ENCODE data around the gene GRIK2. TPM values are rescaled to one million over a fixed set of nuclear protein-coding genes. Genes with fewer than 3 reads are reported as not detected.

The GRIK2 gene
- total RNA-seq, 1 donor from 2014 or later = 0.86 TPM

DNA sequence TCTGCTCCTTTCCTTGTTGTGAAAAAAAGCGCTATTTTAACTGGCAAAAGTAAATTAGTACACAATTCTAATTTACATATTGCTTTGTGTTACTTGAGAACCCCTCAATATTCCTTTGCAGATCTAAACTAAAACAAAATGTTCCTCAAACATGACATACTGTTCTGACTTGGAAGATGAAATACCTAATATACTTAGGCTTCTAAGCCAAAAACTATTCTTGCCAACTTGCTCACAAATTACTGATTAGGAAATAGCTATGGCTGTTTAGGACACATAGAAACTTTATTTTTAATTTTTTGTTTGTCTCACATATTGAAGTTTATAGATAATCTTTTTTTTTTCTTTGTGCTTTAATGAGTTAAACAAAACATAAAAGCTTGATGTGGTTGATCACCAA is 542.2 kb downstream of the GRIK2 start:
- no peak for DNase-seq (ENCODE audit: low read depth)
- H3K4me3 ChIP-seq (ENCODE audit: low read depth, low read length) = no peak overlapping the region
- TF ChIP-seq, protein P1, sequence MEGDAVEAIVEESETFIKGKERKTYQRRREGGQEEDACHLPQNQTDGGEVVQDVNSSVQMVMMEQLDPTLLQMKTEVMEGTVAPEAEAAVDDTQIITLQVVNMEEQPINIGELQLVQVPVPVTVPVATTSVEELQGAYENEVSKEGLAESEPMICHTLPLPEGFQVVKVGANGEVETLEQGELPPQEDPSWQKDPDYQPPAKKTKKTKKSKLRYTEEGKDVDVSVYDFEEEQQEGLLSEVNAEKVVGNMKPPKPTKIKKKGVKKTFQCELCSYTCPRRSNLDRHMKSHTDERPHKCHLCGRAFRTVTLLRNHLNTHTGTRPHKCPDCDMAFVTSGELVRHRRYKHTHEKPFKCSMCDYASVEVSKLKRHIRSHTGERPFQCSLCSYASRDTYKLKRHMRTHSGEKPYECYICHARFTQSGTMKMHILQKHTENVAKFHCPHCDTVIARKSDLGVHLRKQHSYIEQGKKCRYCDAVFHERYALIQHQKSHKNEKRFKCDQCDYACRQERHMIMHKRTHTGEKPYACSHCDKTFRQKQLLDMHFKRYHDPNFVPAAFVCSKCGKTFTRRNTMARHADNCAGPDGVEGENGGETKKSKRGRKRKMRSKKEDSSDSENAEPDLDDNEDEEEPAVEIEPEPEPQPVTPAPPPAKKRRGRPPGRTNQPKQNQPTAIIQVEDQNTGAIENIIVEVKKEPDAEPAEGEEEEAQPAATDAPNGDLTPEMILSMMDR (conservative IDR thresholded peaks at IDR 0.05; ENCODE audit: low read depth, low read length) = no peak

DNA sequence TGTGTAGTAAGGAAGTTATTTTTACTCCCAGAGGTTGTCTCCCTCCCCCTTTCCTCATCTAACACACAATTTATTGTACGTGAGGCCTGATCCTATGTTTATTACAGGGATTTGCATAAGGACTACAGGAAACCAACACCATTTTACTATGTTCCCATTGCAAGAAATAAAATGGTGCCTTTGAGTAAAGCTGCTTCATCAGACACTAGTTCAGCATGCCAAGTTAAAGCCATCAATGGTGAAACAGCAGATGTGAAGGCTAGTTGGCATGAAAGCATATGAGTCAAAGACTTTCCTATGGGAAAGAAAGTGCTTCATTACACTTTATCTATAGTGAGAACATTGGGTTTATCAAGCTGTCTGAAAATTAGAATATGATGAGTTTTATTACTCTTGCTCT is 543.0 kb downstream of the GRIK2 start:
- DNase-seq (ENCODE audit: low read depth) = no peak
- TF ChIP-seq, protein P1 (conservative IDR thresholded peaks at IDR 0.05; ENCODE audit: low read depth, low read length) = no peak
- H3K4me3 ChIP-seq (ENCODE audit: low read depth, low read length) = no peak overlapping the region

DNA sequence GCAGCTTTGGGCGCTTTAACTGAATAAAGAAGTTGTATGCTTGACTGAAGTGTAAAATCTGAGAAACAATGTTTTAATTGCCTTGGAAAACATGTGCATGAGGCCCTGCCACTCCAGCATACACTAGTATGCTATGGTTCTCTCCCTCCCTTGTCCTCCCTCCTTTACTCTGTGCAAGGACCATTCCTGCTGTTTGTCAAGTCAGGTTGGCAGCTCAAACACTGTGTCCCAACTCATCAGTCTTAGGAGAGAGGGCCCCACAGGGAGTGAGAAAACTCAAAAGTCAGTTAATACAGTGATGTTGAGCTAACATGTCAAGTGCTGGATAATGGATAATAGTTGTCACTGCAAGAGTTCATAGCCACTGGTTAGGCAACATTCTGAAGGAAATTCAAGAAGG is 543.6 kb downstream of the GRIK2 start:
- TF ChIP-seq, protein P1 (conservative IDR thresholded peaks at IDR 0.05; ENCODE audit: low read depth, low read length) = no peak
- no peak for DNase-seq (ENCODE audit: low read depth)
- H3K4me3 ChIP-seq (ENCODE audit: low read depth, low read length) = no peak overlapping the region

DNA sequence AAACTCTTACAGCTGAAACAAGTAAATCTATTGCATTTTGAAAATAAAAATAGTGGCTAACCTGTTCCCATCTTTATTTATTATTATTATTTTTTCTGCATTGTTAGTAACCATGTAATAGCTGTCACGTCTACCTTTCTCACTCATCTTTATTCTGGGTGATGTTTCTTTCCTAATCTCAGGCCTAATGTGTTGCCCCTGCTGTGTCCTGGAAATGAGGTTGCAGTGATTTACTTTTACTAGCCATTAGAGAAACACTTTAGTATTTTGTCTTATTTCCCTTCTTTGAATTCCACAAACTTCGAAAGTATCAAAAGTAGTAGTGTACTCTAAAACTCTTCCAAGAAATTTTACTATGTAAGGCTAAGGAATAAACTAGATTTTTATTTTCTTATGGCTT is 546.9 kb downstream of the GRIK2 start:
- no peak for DNase-seq (ENCODE audit: low read depth)
- TF ChIP-seq, protein P1 (conservative IDR thresholded peaks at IDR 0.05; ENCODE audit: low read depth, low read length) = no peak
- H3K4me3 ChIP-seq (ENCODE audit: low read depth, low read length) = no peak overlapping the region

DNA sequence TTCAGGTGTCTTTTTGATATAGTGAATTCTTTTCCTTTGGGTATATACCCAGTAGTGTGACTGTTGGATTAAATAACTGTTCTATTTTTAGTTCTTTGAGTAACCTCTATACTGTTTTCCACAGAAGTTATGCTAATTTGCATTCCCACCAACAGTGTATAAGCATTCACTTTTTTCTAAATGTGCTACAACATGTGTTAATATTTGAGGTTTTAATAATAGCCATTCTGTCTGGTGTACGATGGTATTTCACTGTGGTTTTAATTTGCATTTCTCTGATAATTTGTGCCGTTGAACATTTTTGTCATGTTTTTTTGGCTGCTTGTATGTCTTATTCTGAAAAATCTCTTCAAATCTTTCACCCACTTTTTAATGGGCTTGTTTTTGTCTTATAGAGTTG is 563.5 kb downstream of the GRIK2 start:
- TF ChIP-seq, protein P1 (conservative IDR thresholded peaks at IDR 0.05; ENCODE audit: low read depth, low read length) = no peak
- DNase-seq (ENCODE audit: low read depth) = no peak
- H3K4me3 ChIP-seq (ENCODE audit: low read depth, low read length) = no peak overlapping the region

DNA sequence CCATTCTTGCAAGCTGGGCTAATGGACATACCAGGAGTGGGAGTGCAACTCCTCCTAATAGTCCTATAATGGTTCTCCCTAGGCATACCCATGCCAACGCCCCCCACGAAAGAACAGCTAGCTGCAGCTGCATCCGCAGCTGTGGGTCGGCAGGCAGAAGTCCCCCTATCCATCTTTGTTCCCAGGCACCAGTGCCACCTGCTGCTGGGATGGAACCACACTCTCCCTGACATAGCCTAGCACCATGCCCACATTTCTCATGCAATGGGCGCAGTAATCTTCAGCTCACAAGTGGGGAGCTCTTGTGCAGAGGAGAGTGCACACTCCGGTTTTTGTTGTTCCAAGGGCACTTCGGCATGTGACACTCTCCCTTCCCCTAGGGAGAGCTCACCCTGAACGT is 567.8 kb downstream of the GRIK2 start:
- H3K4me3 ChIP-seq (ENCODE audit: low read depth, low read length) = no peak overlapping the region
- DNase-seq (ENCODE audit: low read depth) = no peak
- TF ChIP-seq, protein P1 (conservative IDR thresholded peaks at IDR 0.05; ENCODE audit: low read depth, low read length) = no peak

DNA sequence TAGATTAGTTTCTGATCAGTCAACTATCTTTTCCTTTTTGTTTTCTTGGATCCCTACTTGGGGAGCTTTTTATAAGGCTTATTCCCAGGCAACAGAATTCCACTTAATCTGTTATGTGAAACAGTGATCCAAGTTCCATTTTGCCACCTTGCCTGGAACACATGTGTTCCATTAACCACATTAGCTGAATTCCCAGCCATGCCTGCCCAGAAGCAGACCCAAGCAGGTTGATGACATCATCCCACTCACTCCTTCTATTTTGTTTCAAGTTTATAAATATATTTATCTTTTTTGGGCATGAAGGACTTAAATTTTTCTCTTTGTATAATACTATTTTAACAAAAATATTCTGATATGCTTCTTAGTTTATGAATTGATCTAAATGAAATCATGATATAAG is 587.4 kb downstream of the GRIK2 start:
- no peak for DNase-seq (ENCODE audit: low read depth)
- no peak overlapping the region for H3K4me3 ChIP-seq (ENCODE audit: low read depth, low read length)
- TF ChIP-seq, protein P1 (conservative IDR thresholded peaks at IDR 0.05; ENCODE audit: low read depth, low read length) = no peak

Data from epithelial cell of proximal tubule (primary cell).